GM18507 (cell line): ENCODE measurements around the gene PHC3.
"Not testable (repeated sequence)": the region's sequence is repeated elsewhere in the genome, so short reads cannot be mapped to it uniquely, and the experiment has no call there.

Experiments used
- DNase-seq: peaks from one replicate; pipeline ENCODE4 v3.0.0; 2011; ENCODE audit warnings: low read depth; ENCODE audit not compliant: insufficient read length; ENCODE audit errors: extremely low spot score
- FAIRE-seq: peaks from 2 replicates; lab custom pipeline; 2011; peaks lifted over from hg19 to GRCh38; lab: Jason Lieb, UNC

PHC3 gene, protein sequence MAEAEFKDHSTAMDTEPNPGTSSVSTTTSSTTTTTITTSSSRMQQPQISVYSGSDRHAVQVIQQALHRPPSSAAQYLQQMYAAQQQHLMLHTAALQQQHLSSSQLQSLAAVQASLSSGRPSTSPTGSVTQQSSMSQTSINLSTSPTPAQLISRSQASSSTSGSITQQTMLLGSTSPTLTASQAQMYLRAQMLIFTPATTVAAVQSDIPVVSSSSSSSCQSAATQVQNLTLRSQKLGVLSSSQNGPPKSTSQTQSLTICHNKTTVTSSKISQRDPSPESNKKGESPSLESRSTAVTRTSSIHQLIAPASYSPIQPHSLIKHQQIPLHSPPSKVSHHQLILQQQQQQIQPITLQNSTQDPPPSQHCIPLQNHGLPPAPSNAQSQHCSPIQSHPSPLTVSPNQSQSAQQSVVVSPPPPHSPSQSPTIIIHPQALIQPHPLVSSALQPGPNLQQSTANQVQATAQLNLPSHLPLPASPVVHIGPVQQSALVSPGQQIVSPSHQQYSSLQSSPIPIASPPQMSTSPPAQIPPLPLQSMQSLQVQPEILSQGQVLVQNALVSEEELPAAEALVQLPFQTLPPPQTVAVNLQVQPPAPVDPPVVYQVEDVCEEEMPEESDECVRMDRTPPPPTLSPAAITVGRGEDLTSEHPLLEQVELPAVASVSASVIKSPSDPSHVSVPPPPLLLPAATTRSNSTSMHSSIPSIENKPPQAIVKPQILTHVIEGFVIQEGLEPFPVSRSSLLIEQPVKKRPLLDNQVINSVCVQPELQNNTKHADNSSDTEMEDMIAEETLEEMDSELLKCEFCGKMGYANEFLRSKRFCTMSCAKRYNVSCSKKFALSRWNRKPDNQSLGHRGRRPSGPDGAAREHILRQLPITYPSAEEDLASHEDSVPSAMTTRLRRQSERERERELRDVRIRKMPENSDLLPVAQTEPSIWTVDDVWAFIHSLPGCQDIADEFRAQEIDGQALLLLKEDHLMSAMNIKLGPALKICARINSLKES

DNA sequence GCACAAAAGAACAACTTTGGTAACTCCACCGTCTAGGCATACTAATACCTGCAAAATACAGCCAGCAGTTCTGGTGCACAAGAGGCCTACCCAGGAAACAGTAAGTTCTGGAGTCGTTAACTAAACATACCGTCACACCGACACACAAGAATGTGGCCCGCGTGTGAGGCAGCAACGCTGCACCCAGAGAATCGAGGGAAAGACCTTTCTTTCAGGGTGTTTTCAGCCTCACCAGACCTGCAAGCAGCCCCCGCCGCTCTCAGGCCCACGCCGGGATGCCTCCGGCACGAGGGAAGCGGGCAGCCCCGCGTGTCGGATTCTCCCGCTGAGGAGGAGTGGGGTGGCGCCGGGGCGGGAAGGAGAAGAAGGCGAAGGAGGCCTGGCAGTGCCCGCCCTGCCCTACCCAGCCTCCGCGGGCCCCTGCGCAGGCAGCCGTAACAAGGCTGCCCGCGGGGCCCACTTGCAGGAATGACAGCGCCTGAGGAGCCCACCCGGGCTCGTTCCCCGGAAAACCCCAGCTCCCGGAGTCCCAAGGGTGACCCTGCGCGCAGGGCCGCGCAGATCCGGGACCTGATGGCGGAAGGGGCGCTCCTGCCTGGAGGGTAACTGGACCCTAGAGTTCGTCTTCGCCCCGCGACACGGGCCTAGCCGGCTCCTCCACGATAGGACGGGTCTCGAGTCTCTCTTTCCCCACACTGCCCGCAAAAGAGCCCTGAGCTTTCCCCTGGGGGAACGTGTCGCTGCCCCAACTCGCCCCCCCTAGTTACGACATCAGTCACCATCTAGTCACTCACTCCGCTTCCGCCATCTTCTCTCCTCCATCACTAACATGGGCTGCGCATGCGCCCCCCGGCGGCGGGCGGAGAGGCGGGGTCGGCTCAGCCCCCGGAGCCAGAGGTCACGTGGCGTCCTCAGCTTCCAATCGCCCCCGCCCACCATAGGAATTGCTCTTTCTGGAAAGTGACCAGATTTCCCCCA, at the start of gene PHC3:
Gene PHC3 (minus strand): TSS at position 826 of the 978 bp plus-strand sequence. CDS start 18 bp downstream, at position 808.
- DNase-seq (peak; percentile 97), FAIRE-seq (peak; percentile 87)

DNA sequence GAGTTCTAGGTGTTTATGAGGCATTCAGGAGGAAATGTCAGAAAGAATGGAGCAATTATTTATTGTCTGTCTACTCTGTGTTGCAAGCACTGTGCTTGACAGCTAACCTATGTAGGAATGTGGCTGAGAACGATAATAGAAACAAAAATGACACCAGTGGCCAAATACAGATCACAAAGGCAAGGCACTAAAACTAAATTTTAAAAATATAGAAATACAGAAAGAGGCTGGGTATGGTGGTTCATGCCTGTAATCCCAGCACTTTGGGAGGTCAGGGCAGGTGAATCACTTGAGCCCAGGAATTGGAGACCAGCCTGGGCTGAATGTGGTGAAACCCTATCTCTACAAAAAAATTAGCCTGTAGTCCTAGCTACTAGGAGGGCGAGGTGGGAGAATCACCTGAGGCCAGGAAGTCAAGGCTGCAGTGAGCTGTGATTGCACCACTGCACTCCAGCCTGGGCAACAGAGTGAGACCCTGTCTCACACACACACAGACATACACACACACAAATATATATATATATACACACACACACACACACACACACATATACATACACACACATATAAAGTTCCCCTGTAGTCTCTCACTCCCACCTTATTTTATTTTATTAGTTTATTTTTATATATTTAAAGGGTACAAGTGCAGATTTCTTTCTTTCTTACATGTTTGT, 46.7 kb upstream of the PHC3 start:
- FAIRE-seq = no peak
- DNase-seq = no peak

DNA sequence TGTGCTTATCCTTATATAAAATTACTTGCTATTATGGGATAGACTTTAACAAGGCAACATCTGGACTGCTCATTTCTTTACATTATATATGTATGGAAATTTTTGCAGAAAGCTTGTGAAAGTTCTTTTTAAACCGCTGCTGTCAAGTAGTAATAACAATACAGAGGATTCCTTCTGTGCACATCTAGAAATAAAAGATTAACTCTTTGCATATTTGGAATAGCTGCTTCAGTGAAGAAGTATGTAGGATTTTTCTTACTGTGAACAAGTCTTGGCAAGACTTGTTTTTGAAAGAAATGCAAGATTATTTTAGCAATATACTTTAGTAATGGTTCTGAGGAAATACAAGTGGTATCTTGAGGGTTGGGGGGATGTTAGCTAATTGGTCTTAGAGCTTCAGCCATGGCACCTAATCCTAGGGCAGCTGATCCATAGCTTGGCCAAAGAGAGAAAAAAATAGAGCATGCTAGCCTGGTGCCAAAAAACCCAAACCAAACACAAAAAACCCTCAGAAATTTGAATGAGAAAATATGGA, 45.0 kb upstream of the PHC3 start:
- FAIRE-seq = no peak
- DNase-seq = no peak

DNA sequence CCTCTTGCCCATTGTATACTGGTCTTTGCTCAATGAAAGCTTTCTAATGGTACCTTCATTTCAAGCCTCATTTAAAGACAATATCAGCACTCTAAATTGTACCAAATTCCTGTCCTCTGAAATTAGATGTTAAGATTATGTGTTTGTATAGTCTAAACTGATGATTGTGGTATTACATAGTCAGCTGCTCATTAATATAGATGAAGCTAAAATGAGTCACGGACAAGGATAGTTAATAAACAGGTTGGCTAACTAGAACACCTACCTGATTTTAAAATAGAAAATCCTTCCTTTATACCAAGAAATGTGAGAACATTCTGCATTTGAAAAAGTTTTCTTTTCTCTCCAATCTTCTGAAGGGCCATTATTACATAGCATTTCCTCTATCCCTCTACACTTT, 43.6 kb upstream of the PHC3 start:
- FAIRE-seq = no peak
- DNase-seq = no peak

DNA sequence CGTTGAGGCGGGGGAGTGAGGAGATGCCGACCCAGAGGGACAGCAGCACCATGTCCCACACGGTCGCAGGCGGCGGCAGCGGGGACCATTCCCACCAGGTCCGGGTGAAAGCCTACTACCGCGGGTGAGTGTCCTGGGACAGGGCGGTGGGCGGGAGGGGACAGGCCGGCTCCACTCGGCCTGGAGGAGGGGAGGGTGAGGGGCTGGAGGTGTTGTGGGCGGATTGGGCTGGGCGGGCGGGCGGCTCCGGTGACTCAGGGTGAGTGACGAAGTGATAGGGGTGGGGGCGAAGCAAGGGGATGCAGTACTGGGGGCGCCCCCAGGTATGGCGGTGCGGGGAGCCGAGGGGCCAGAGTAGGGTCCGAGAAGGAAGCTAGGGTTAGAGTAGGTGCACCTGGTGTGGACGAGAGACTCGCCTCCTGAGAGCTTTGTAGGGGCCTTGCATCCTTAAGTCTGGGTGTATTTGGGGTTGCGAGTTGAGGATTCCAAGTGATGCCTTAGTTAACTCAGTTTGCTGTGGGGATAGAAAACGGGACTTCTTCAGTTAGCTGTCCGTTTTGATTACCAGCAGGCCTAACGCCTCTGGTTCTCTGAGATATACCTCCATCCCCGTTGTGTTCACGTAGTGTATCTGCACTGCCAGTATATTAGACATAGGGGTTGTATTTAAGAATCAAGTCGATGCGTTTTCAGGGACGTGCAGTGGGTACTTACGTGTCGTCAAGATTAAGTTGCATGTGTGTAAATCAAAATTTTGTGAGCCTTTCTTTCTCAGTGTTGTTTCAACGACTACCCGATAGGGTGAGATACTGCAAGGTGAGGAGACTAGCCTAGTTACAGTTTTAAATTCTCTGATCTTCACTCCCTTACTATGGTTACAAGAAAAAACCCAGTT, 41.4 kb upstream of the PHC3 start:
- no peak for DNase-seq
- FAIRE-seq = peak; percentile 59

DNA sequence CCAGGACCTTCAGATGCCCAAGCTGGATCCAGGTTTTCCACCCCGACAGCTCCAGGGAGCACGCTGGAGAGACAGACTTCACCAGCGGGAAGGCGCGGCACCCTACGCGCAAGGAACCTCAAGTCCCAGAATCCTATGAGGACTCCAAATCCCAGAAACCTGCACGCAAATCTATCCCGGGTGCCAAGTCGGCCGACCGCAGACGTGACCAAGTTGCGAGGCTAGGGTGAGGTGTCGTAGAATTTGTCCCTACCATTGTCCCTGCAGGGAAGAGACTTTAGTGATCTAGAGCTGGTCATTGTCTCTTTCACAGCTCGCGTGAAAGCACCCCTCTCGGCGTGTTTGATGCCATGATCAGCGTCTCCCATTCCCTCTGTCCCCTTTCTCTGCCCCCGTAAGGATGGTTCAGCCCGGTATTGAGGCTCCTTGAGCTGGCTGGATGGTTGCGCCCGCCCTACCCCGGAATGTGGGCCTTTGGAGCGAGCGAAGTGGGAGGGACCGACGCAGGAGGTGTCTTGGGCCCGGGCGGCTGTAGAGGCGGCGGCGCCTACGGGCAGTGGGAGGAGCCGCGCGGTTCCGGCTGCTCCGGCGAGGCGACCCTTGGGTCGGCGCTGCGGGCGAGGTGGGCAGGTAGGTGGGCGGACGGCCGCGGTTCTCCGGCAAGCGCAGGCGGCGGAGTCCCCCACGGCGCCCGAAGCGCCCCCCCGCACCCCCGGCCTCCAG, 40.6 kb upstream of the PHC3 start, which contains the start of gene PRKCI:
Gene PRKCI (plus strand): TSS at position 501 of the 723 bp plus-strand sequence. CDS start 246 bp downstream, outside the sequence.
- peak; percentile 91 for FAIRE-seq
- peak; percentile 83 for DNase-seq

DNA sequence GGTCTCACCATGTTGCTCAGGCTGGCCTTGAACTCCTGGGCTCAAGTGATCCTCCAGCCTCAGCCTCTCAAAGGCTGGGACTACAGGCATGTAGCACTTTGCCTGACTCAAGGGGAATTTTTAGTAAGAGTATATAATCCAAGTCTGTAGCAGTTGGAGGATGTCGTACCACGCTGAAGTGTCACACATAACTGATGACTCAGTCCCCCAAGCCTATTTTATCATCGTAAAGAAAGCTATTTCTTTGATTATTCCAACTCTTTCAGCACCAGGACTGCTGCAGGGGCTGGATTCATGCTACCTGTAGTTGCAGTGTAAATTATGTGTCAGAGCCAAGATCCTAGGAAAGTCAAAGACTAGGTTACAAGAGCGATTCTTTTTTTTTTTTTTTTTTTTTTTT, 39.3 kb upstream of the PHC3 start:
- DNase-seq = no peak
- FAIRE-seq = no peak

DNA sequence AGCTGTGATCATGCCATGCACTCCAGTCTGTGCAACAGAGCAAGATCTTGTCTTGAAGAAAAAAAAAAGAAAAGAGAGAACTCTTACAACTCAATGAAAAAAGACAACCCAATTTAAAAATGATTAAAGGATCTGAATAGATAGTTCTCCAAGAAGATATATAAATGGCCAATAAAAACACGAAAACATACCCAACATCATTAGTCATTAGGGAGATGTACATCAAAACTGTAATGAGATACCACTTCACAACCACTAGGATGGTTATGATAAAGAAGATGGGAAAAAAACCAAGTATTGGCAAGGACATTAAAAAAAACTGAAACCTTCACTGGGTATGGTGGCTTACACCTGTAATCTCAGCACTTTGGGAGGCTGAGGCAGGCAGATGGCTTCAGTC, 38.3 kb upstream of the PHC3 start:
- no peak for FAIRE-seq
- DNase-seq = no peak

DNA sequence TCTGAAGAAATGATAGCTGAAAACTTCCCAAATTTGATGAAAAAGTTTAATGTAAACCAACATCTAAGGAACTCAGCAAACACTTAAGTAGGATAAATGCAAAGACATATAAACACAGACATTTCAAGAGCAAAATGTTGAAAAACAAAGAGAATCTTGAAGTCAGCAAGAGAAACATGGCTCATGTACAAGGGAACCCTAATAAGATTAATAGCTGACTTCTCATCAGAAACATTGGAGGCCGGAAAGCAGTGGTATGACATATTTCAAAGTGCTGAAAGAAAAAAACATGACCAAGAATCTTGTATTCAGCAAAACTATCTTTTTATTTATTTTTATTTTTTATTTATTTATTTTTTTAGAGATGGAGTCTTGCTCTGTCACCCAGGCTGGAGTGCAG, 30.1 kb upstream of the PHC3 start:
- DNase-seq (no peak), FAIRE-seq (no peak)

DNA sequence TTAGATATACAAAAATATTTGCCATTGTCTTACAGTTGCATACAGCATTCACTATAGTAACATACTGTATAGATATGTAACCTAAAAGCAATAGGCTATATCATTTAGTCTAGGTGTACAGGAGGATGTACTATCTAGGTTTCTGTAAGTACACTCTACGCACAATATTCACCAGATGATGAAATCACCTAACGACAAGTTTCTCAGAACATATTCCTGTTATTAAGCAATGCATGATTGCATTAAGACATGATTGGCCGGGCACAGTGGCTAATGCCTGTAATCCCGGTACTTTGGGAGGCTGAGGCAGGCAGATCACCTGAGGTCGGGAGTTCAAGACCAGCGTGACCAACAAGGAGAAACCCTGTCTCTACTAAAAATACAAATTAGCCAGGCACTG, 26.2 kb upstream of the PHC3 start:
- DNase-seq (no peak), FAIRE-seq (no peak)

DNA sequence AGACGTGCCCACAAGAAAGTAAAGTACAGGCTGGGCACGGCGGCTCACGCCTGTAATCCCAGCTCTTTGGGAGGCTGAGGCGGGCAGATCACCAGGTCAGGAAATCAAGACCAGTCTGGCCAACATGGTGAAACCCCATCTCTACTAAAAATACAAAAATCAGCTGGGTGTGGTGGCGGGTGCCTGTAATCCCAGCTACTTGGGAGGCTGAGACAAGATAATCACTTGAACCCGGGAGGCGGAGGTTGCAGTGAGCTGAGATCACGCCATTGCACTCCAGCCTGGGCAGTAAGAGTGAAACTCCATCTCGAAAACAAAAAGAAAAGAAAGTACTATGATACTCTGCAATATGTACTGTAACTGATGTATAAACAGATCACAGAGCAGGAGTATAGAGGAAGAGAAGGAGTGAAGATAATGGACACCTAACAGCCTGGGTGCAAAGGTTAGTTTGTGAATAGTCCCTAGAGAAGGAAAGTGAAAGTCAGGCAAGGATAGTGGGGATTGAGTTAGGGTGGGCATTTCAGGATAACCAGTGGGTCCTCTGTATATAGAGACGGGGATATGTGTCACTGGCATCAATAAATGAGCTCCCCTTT, 24.7 kb upstream of the PHC3 start:
- FAIRE-seq, DNase-seq: not testable (repeated sequence)

DNA sequence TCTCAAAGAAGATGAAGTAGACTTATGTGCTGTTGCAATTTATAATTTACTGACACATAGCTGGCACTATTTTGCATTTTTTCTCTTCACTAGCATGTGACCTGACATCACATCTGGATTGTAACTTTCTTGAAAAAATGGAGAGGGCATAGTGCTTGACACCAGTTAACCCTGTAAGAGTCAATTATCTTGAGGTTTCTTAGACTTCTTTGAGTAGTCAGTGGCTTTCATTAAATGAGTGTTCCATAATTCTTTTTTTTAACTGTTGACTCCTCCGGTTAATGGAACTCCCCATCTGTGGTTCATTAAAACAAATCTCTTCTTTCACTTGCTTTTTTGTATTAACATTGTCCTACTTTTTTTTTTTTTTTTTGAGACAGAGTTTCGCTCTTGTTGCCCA, 23.8 kb upstream of the PHC3 start:
- FAIRE-seq = no peak
- no peak for DNase-seq

DNA sequence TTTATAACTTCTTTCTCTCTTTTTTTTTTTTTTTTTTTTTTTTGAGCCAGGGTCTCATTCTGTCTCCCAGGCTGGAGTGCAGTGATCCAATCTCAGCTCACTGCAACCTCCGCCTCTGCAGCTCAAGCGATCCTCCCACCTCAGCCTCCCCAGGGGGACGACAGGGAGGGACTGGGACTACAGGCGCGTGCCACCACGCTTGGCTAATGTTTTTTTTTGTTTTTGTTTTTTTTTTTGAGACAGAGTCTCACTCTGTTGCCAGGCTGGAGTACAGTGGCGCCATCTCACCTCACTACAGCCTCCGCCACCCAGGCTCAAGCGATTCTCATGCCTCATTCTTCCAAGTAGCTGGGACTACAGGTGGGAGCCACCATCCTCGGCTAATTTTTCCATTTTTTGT, 23.0 kb upstream of the PHC3 start:
- FAIRE-seq (no peak), DNase-seq (no peak)

DNA sequence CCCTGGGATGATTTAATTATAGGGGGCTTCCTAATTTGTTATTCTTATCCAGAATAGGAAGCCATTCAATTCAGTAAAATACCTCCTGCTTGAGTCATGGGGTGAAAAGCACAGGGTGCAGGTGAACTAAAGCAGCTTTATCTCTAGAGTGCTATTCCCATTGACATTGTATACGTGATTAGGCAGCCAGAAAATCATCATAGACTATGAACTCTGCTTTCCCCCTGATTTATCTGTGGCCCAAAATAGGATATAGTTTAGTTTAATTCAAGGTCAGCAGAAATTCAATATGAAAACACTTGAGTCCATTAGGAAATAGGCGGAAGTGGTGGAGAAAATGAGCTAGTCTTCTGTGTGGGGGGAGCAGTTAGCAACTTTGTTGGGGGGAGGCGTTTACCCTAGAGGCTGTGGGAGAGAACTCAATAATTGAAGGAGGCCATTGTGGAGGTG, 22.5 kb upstream of the PHC3 start:
- FAIRE-seq (no peak), DNase-seq (no peak)

DNA sequence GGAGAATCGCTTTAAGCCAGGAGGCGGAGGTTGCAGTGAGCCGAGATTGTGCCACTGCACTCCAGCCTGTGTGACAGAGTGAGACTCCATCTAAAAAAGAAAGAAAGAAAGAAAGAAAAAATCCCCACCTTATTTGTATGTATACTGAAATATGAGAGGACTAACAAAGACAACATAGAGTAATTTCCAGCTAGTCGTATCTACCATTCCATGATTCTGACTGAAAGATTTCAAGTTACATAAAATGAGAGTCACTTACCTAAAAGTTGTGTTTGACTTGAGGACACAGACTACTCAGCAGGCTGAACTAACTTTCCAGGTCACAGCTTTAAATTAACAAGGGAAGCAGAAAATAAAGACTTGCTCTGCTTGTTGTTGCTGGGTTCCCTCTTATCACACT, 21.9 kb upstream of the PHC3 start:
- DNase-seq = no peak
- FAIRE-seq = no peak

DNA sequence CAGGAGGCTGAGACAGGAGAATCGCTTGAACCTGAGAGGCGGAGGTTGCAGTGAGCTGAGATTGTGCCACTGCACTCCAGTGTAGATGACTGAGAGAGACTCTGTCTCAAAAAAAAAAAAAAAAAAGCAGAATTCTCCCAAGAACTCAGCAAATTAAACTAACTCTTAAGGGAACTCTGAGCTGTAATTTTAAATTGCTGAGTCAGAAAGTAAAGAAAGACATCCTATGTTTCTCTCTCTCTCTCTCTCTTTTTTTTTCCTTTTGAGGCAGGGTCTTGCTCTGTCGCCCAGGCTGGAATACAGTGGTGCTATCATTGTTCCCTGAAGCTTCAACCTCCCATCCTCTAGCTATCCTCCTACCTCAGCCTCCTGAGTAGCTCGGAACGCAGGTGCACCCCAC, 20.0 kb upstream of the PHC3 start:
- FAIRE-seq = no peak
- no peak for DNase-seq
